ENCODE results near the gene FNDC1. TPM values are rescaled to one million over a fixed set of nuclear protein-coding genes. Genes with fewer than 3 reads are reported as not detected.

FNDC1 gene
- total and polyA plus RNA-seq, 2 of the 13 experiments (the other 11 are each of a cell fraction or from before 2014, with no cell fraction given): not detected

GRCh38 chr6:159176913-159177312, 7.7 kb downstream of the FNDC1 start:
- no peaks in the 10 kb centered on the region for H3K36me3 ChIP-seq (replicated peaks in 1 of 2; ENCODE audit: control insufficient read depth in 1 of 2, insufficient read depth in 2 of 2, low read length in 2 of 2)
- no peak overlapping the region for H3K4me3 ChIP-seq (replicated peaks in 1 of 3; ENCODE audit: insufficient read depth in 1 of 3, low read depth in 2 of 3, low read length in 3 of 3)
- TF ChIP-seq NRL (CRISPR knock-in tag; IDR thresholded peaks at IDR 0.05; ENCODE audit: borderline replicate concordance) (no peak), ATRX (CRISPR knock-in tag; IDR thresholded peaks at IDR 0.05; ENCODE audit: borderline replicate concordance) (no peak), MYPOP (CRISPR knock-in tag; IDR thresholded peaks at IDR 0.05) (no peak), HMG20B (CRISPR knock-in tag; conservative IDR thresholded peaks at IDR 0.05) (no peak), HNF4G (IDR thresholded peaks at IDR 0.05; ENCODE audit: borderline replicate concordance, low read depth, low read length) (no peak), HNF4G (CRISPR knock-in tag; IDR thresholded peaks at IDR 0.05; ENCODE audit: borderline replicate concordance, low read depth) (no peak), NR2C2 (CRISPR knock-in tag; IDR thresholded peaks at IDR 0.05; ENCODE audit: borderline replicate concordance) (no peak), ZFX (CRISPR knock-in tag; IDR thresholded peaks at IDR 0.05; ENCODE audit: low read depth) (no peak)
- no peak overlapping the region for H3K27ac ChIP-seq (ENCODE audit: extremely low read length, insufficient read depth, low read length)
- ChIA-PET CTCF (ENCODE audit: low intra/inter-chr PET ratio, low total read pairs) (no interaction called here), POLR2A (no interaction called here)
- 20% methylated on average over 4 of the region's 4 CpGs for WGBS (ENCODE audit: low lambda C conversion rate)
- in situ Hi-C loops (cut with HindIII; ENCODE audit: extremely low pct_ligation_motif_present, low pct_unique_long_range_greater_than_20kb): no loop called here
- no peak overlapping the region for H2AFZ ChIP-seq (ENCODE audit: low read length)
- no peaks in the 10 kb centered on the region for H3K4me1 ChIP-seq (ENCODE audit: insufficient read depth, low read length)
- ATAC-seq (no peak), FAIRE-seq (no peak), DNase-seq (ENCODE audit: low spot score) (no peak)
- no peaks in the 10 kb centered on the region for H4K20me1 ChIP-seq (ENCODE audit: insufficient read depth, low read length)
- H3K27me3 ChIP-seq (ENCODE audit: control insufficient read depth in 1 of 2, insufficient read depth in 2 of 2, low read length in 2 of 2): peaks cover 5 to 41% of the 10 kb centered on the region in 2 experiments
- BruUV-seq (replicated peaks): no TSS peak
- no peak overlapping the region for H3K9ac ChIP-seq (ENCODE audit: insufficient read depth, low read depth, low read length)
- H3K79me2 ChIP-seq (ENCODE audit: insufficient read depth, low read length): no peaks in the 10 kb centered on the region
- no peak overlapping the region for H3K4me2 ChIP-seq (ENCODE audit: low read depth, low read length)
- intact Hi-C loops (cut with micrococcal nuclease; ENCODE audit: unreplicated experiment): no loop called here
- no peaks in the 10 kb centered on the region for H3K9me3 ChIP-seq (ENCODE audit: low read length)

- POLR2A ChIA-PET: no interaction called here
- Histone ChIP-seq H2AFZ (ENCODE audit: low read length) (no peak overlapping the region), H3K36me3 (replicated peaks in 1 of 2; ENCODE audit: control insufficient read depth in 1 of 2, insufficient read depth in 2 of 2, low read length in 2 of 2) (no peaks in the 10 kb centered on the region), H3K9ac (ENCODE audit: insufficient read depth, low read depth, low read length) (no peak overlapping the region), H3K4me2 (ENCODE audit: low read depth, low read length) (no peak overlapping the region), H3K79me2 (ENCODE audit: insufficient read depth, low read length) (no peaks in the 10 kb centered on the region), H3K4me3 (replicated peaks in 1 of 3; ENCODE audit: insufficient read depth in 1 of 3, low read depth in 2 of 3, low read length in 3 of 3) (no peak overlapping the region), H4K20me1 (ENCODE audit: insufficient read depth, low read length) (no peaks in the 10 kb centered on the region), H3K9me3 (ENCODE audit: low read length) (no peaks in the 10 kb centered on the region), H3K27ac (ENCODE audit: extremely low read length, insufficient read depth, low read length) (no peak overlapping the region), H3K4me1 (ENCODE audit: insufficient read depth, low read length) (no peaks in the 10 kb centered on the region), H3K27me3 (ENCODE audit: control insufficient read depth in 1 of 2, insufficient read depth in 2 of 2, low read length in 2 of 2) (peaks cover 5 to 32% of the 10 kb centered on the region in 2 experiments)
- 42% methylated on average over 9 of the region's 9 CpGs for WGBS (ENCODE audit: low lambda C conversion rate)
- ATAC-seq (no peak), DNase-seq (ENCODE audit: low spot score) (no peak), FAIRE-seq (no peak)
- BruUV-seq (replicated peaks): no TSS peak
- intact Hi-C loops (cut with micrococcal nuclease; ENCODE audit: unreplicated experiment): no loop called here
- CTCF ChIA-PET (ENCODE audit: low intra/inter-chr PET ratio, low total read pairs): no interaction called here
- in situ Hi-C loops (cut with HindIII; ENCODE audit: extremely low pct_ligation_motif_present, low pct_unique_long_range_greater_than_20kb): no loop called here
- TF ChIP-seq SP4 (CRISPR knock-in tag; IDR thresholded peaks at IDR 0.05) (no peak), GPBP1L1 (CRISPR knock-in tag; IDR thresholded peaks at IDR 0.05) (no peak), PRPF4 (IDR thresholded peaks at IDR 0.05; ENCODE audit: low read depth, low read length, poor library complexity, severe bottlenecking) (no peak), ZBTB21 (CRISPR knock-in tag; IDR thresholded peaks at IDR 0.05) (no peak), ZNF543 (CRISPR knock-in tag; IDR thresholded peaks at IDR 0.05) (no peak), KDM5B (CRISPR knock-in tag; IDR thresholded peaks at IDR 0.05; ENCODE audit: borderline replicate concordance) (no peak), KAT8 (CRISPR knock-in tag; IDR thresholded peaks at IDR 0.05) (no peak), GLI4 (CRISPR knock-in tag; IDR thresholded peaks at IDR 0.05; ENCODE audit: borderline replicate concordance) (no peak), CBX5 (CRISPR knock-in tag; IDR thresholded peaks at IDR 0.05; ENCODE audit: borderline replicate concordance) (no peak), ZNF629 (CRISPR knock-in tag; conservative IDR thresholded peaks at IDR 0.05) (no peak)
These were observed 9.6 kb downstream of the FNDC1 start for GRCh38 chr6:159178847-159179246.
